Kidney (tissue), 14 donors: Measurements from ENCODE around the gene WNK2. TPM values are rescaled to one million over a fixed set of nuclear protein-coding genes. Genes with fewer than 3 reads are reported as not detected.

Experiments used
- DNase-seq, 5 donors: peaks; one replicate each; pipeline ENCODE4 v3.0.0-alpha.2; 2013 to 2020
- FAIRE-seq: peaks from 2 replicates; lab custom pipeline; 2012; peaks lifted over from hg19 to GRCh38; lab: Jason Lieb, UNC
- H3K27ac ChIP-seq, 2 donors: one replicate each; pipeline ENCODE4 v1.7.0; 2013; ENCODE audit warnings: low read depth in 2 of 2, low read length in 2 of 2, inconsistent platforms in 1 of 2
- H3K27me3 ChIP-seq: one replicate; pipeline ENCODE4 v1.7.1; 2013; ENCODE audit warnings: low read length, inconsistent platforms; ENCODE audit not compliant: control insufficient read depth, insufficient read depth
- H3K36me3 ChIP-seq, 3 donors: one replicate each; pipeline versions ENCODE4 v1.7.0 to v1.7.1; 2013; ENCODE audit warnings: low read length in 3 of 3, control low read depth in 1 of 3, inconsistent platforms in 1 of 3; ENCODE audit not compliant: insufficient read depth in 3 of 3, control insufficient read depth in 2 of 3
- H3K4me1 ChIP-seq, 3 donors: one replicate each; pipeline versions ENCODE4 v1.7.0 to v1.7.1; 2013; ENCODE audit warnings: low read length in 3 of 3, inconsistent platforms in 1 of 3, low read depth in 1 of 3; ENCODE audit not compliant: control insufficient read depth in 2 of 3, insufficient read depth in 2 of 3
- H3K4me3 ChIP-seq, 3 donors: one replicate each; pipeline versions ENCODE4 v1.7.0 to v1.8.1; 2013; ENCODE audit warnings: low read length in 3 of 3, control low read depth in 1 of 3, inconsistent platforms in 1 of 3
- H3K9ac ChIP-seq, 3 donors: one replicate each; pipeline versions ENCODE4 v1.7.0 to v1.7.1; 2013; ENCODE audit warnings: low read length in 3 of 3, control low read depth in 1 of 3, inconsistent platforms in 1 of 3
- H3K9me3 ChIP-seq, 3 donors: one replicate each; pipeline versions ENCODE4 v1.7.0 to v1.7.1; 2013; ENCODE audit warnings: low read length in 3 of 3, control low read depth in 1 of 3, inconsistent platforms in 1 of 3; ENCODE audit not compliant: control insufficient read depth in 2 of 3, insufficient read depth in 1 of 3
- CTCF ChIP-seq: IDR thresholded peaks from 3 replicates; pipeline ENCODE4 v1.5.1; 2012; ENCODE audit warnings: mild to moderate bottlenecking, moderate library complexity, borderline replicate concordance; ENCODE audit not compliant: insufficient read depth; ENCODE audit errors: extremely low read depth
- intact Hi-C: fragments of 100-400 bp; cut with DNase I; formaldehyde crosslinking; loops from one replicate; pipeline ENCODE4 v1.11.1; 2022
- polyA plus RNA-seq: library from polyadenylated mRNA; stranded (reverse); fragments of 350-450 nt; fragmentation: Illumina TruSeq; extraction: RNeasy Lipid Tissue Mini Kit (QIAGEN cat#74804); gene quantifications from one replicate; pipeline ENCODE4 v1.2.3, GENCODE V29; 2014; ENCODE audit warnings: low read depth, low replicate concordance; ENCODE audit not compliant: insufficient read depth
- total RNA-seq: library from RNA; stranded (reverse); fragmentation: NEBNext Ultra II Directional; extraction: Animal tissue kit (Norgen Biotek cat#: 25700); gene quantifications from one replicate; pipeline ENCODE4 v1.2.1, GENCODE V29; 2021
- donor health status: control.
- donor health status: control.
- donor health status: control.
- donor health status: control.
- donor health status: control.
- donor health status: DM: yes; HTN: yes; CAD: no.
- donor health status: Normal renal cell carcinoma (clear cell type).

The WNK2 gene
- total and polyA plus RNA-seq, 2 donors from 2014 or later: 1.5 to 4.8 TPM

GRCh38 chr9:93261735-93262523 lies 78.0 kb downstream of the WNK2 start:
- DNase-seq (peak in 2 of 5 donors; percentile 39 to 68), FAIRE-seq (no peak)
- Histone ChIP-seq H3K36me3 (no peaks in the 10 kb centered on the region), H3K9me3 (no peaks in the 10 kb centered on the region), H3K4me1 (no peaks in the 10 kb centered on the region), H3K9ac (no peak overlapping the region), H3K4me3 (no peak overlapping the region), H3K27me3 (no peaks in the 10 kb centered on the region), H3K27ac (no peak overlapping the region)
- no peak for TF ChIP-seq CTCF
- intact Hi-C loops: no loop called here

- H3K9me3 ChIP-seq: no peaks in the 10 kb centered on the region
- DNase-seq (peak in 3 of 5 donors; percentile 9 to 72 (median 31)), FAIRE-seq (no peak)
- H3K4me3 ChIP-seq: no peak overlapping the region
- no peaks in the 10 kb centered on the region for H3K36me3 ChIP-seq
- H3K27ac ChIP-seq: no peak overlapping the region
- H3K4me1 ChIP-seq: no peaks in the 10 kb centered on the region
- no peak overlapping the region for H3K9ac ChIP-seq
- intact Hi-C loops: no loop called here
- TF ChIP-seq CTCF: no peak
- no peaks in the 10 kb centered on the region for H3K27me3 ChIP-seq
These were observed 78.8 kb downstream of the WNK2 start for GRCh38 chr9:93262537-93263310.

GRCh38 chr9:93263334-93264229 lies 79.6 kb downstream of the WNK2 start:
- no peaks in the 10 kb centered on the region for H3K4me1 ChIP-seq
- no peaks in the 10 kb centered on the region for H3K9me3 ChIP-seq
- H3K36me3 ChIP-seq: no peaks in the 10 kb centered on the region
- no peak overlapping the region for H3K9ac ChIP-seq
- intact Hi-C loops: no loop called here
- no peak overlapping the region for H3K27ac ChIP-seq
- DNase-seq (peak in 2 of 5 donors; percentile 6 to 67), FAIRE-seq (no peak)
- no peak for TF ChIP-seq CTCF
- H3K27me3 ChIP-seq: no peaks in the 10 kb centered on the region
- H3K4me3 ChIP-seq: no peak overlapping the region
